NCI-H524 (cell line): ENCODE measurements around the gene MAP2K1.
"Not testable (repeated sequence)": the region's sequence is repeated elsewhere in the genome, so short reads cannot be mapped to it uniquely, and the experiment has no call there.

ENCODE experiments used
- DNase-seq, 2 experiments: peaks; one replicate each; lab custom pipeline; 2025; lab: John Stamatoyannopoulos, UW

MAP2K1 gene

GRCh38 chr15:66476535-66476934 lies 89.8 kb downstream of the MAP2K1 start:
- no peak for DNase-seq

DNA sequence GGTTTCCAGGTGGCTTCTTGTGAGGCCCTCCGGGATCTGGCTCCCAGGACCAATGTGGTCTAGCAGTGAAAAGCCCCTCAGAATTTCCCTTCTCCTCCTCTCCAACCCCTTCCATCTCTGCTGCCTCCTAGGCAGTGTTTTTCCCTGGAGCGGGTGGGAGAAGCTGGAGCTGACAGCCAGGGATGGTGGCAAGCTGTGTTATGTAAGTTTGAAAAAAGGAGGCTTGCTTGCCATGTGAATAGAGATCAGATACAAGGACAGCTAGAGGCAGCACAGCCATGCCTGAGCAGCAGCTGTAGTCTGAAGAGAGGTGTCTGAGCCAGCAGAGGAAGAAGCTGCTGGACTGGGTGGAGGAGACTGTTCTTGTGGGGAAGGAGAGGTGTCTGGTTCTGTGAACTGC lies 90.3 kb downstream of the MAP2K1 start:
- DNase-seq: no peak

DNA sequence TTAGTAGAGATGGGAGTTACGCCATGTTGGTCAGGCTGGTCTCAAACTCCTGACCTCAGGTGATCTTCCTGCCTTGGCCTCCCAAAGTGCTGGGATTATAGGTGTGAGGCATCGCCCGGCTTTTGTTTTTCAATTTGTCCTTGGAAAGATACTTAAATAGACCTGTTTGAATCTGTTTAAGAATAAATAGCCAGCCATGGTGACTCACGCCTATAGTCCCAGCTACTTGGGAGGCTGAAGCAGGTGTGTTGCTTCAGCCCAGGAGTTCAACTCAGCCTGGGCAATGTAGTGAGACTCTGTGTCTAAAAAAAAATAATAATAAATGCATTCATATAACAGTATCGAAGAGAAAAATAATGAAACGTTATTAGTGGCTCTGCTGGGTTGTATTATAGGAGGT lies 93.6 kb downstream of the MAP2K1 start:
- DNase-seq: no peak

DNA sequence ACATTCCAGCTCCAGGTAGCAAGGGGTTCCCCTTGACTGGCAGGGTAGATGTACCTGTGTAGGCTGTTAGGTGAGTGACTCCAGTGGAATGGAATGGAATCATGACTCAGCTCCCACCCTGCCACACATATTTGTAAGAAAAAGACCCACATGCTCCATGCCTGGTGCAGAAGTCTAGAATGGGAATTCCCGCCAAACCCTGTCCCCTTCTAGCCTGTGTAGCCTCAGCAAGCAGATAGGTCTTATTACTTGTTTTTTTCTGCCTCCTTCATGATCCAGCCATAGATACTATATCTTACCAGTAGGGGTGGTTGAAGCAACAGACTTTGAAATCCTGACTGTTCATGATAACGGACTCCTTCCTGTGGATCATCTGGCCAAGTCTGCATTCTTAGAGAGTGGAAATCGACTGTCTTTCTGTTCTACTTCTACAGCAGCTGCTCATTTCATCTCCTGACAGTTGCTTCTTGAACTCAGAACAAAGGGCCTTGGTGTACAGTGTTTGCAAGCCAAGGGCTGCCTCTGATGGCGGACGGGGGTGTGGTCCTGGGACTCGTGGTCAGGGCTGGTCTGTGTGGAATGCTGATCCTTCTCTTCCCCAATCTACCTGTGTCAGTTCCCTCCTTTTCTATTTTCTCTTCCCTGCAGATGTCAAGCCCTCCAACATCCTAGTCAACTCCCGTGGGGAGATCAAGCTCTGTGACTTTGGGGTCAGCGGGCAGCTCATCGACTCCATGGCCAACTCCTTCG lies 94.6 kb downstream of the MAP2K1 start:
- no peak for DNase-seq

GRCh38 chr15:66482539-66482938 lies 95.8 kb downstream of the MAP2K1 start:
- DNase-seq: no peak

GRCh38 chr15:66483131-66483566 lies 96.4 kb downstream of the MAP2K1 start:
- DNase-seq: no peak

DNA sequence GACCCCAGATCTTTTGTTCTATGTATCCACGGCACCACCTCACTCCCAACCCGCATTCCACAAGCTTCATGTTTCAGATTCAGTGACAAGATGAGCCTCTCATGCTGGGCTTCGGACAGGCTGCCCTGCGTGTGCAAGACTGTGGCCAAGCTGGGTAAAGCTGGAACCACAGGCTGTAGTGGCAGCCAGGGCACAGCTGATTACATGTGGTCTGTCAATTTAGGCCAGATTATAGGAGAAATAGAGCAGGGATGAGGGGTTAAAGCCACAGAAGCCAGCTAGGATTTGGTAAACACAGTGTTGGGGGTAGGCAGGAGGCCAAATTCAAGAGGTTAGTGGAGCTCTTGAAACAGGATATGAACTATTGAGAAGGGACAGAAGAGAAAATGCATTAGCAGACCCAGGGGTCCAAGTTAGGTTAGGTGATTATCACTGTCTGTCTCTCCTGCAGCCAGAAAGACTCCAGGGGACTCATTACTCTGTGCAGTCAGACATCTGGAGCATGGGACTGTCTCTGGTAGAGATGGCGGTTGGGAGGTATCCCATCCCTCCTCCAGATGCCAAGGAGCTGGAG lies 97.9 kb downstream of the MAP2K1 start:
- no peak for DNase-seq

GRCh38 chr15:66486887-66487286 lies 100.2 kb downstream of the MAP2K1 start:
- DNase-seq: no peak

GRCh38 chr15:66488525-66488924 lies 101.8 kb downstream of the MAP2K1 start:
- DNase-seq: no peak

DNA sequence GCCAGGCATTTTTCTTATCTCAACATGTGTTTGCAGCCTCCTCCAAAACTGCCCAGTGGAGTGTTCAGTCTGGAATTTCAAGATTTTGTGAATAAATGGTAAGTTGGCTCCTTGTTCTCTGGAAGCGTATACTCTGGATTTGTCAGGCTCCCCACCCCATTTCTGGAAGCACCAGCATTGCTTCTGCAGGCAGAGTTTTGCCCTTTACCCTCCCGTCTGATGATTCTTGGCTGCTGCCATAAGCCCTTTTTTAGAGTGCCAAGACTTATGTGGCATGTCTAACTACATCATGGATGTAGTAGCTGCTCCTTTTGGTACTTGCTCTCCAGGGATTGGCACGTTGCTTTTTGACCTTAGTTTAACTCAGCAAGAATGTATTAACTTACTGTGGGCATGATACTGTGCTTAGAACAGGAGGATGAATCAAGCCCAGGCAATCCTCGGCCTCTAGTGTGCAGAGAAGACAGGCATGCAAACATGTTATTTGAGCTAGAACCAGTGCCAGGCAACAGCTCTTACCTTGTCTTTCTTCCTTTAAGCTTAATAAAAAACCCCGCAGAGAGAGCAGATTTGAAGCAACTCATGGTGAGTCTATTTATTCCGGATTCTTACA lies 102.6 kb downstream of the MAP2K1 start:
- DNase-seq: no peak

DNA sequence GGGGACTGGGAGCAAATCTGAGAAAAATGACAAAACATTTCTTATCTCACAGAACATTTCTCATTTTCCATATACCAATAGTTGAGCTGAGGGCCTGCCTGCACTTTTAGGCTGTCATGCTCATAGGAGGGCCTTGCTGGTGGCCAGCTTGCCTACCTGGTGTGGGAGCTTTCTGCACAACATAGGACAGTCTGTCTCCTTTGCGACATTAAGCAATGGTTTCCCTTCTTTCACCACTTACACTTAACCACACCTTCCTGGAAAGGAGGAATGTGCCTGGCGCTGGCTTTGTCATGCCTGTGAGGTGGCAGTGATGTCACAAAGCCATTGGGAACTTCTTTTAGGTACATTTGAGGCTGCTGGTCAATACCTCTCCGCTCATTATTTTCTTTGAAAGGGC lies 105.1 kb downstream of the MAP2K1 start:
- DNase-seq: no peak

GRCh38 chr15:66494262-66494661 lies 107.5 kb downstream of the MAP2K1 start:
- DNase-seq: no peak

DNA sequence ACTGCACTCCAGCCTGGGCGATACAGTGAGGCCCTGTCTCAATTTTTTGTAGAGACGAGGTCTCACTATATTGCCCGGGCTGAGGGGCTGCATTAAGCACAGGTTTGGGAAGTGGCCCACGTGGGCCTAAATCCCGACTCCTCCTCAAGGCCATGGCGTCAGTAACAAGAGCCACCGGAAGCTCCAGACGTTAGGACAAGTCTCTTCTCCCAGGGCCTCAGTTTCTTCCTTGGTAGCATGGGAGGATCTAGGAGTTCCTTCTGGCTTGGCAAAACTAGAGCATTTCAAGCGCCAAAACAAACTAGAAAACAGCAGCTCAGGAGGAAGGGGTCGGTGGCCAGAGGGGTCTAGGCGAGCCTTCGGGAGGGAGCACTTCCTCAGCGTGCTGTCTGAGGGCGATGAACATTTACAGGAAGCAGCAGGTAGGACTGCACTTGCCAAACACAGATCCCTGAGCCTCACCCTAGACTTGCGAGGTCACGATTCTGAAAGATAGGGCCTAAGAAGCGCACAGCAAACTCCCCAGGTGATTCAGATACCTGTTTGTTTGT lies 110.3 kb downstream of the MAP2K1 start:
- DNase-seq: no peak

DNA sequence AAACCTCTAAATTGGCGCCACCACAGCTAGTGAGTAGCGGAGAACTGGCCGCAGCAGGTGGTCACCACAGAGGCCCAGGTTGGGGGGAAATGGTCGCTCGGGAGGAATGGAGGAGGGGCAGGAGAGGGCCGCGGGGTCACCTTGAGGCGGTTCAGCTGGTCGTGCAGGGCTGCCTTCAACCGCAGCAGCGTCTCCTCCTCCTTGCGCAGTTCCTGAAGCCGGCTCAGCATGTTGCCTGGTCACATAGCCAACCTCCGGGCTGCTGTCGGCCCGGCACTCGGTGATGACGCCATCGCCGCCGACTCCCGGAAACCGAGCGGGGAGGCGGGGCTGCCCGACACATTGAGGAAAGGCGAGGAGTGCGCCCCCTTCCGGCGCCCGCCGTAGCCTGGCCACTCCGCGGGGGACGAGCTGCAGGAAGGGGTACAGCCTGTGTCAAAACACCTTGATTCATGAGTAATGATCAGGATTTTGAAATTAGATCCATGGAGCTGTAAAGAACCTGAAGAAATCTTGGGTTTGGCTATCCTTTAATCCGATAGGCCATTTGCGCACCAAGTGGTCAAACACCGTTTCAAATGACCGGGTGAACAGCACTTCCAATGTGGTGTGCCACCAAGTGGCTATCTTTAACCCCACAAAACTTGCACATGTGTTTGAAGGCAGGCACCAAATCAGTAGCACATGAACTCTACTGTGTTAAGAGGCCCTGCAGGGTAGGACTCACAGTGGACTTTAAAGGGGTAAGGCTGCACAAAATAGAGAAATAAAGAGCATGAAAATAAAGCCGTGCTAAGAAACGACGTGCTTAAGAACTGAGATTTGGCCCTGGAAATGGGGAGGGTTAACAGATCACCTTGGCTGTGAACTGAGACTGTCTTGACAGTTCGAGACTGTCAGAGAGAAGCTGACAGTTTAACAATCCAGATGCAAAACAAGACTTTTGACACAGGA lies 111.1 kb downstream of the MAP2K1 start, which contains the start of gene SNAPC5:
TSS of gene SNAPC5 (minus strand) at position 261 of the 954 bp plus-strand sequence. CDS start at position 230, 31 bp downstream.
- peak; percentile 88 to 94 for DNase-seq

DNA sequence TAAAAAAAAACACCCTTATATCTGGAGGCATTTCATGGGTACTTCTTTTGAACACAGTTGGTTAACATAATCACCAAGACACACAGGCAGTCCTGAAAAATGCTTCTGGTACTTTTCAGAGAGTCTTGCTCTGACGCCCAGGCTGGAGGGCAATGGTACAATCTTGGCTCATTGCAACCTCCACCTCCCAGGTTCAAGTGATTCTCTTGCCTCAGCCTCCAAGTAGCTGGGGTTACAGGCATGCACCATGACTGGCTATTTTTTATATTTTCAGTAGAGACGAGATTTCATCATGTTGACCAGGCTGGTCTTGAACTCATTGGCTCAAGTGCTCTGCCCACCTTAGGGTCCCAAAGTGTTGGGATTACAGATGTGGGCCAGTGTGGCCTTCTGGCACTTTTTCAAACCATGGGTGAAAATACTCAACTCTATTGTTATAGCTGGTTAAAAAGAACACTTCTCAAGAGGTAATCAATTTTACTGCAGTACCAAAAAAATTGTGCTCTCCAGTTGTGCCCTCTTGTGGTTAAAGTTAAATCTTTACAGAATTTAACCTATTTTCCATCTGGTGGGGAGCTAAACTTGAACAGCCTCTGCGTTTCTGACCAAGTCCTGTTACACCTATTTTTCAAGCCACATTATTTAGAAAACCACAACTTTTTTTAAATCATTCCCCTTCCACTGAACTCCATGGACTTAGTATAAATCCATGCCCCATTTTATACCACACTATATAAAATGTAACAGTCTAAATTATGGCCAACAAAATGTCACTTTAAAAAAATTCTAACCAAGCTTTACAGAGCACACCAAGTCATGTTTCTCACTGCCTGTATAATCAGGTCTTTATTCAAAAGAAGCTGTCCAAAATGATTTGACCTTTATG lies 112.0 kb downstream of the MAP2K1 start:
- DNase-seq: peak in 1 of 2 experiments; percentile 42

DNA sequence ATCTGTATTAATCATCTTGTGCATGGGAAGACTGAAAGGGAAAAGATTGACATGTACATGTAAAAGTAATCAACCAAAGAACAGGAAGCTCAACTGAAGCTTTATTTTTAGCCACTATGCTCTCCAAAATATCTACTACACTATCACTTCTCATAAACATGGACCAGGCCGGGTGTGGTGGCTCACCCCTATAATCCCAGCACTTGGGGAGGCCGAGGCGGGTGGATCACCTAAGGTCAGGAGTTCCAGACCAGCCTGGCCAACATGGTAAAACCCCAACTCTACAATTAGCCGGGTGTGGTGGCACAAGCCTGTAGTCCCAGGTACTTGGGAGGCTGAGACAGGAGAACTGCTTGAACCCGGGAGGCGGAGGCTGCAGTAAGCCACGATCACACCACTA lies 113.6 kb downstream of the MAP2K1 start:
- not testable (repeated sequence) for DNase-seq

DNA sequence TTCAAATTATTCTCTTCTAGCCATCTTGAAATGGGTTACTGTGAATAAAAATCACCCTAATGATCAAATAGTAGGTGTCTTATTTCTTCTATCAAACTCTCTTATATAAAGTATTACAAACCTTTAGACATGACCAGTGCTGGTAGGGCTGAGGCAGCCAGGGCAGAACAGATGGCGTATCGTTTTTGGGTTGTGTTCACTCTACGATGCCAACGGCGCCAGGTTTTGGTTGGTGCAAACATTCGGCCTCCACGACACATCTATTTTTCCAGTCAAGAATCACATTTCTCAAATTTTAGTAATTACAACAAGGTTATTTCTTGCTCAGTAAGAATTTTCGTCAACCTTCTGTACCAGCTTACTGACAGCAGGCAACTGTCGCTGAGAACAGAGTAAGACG lies 115.8 kb downstream of the MAP2K1 start:
- DNase-seq: no peak

DNA sequence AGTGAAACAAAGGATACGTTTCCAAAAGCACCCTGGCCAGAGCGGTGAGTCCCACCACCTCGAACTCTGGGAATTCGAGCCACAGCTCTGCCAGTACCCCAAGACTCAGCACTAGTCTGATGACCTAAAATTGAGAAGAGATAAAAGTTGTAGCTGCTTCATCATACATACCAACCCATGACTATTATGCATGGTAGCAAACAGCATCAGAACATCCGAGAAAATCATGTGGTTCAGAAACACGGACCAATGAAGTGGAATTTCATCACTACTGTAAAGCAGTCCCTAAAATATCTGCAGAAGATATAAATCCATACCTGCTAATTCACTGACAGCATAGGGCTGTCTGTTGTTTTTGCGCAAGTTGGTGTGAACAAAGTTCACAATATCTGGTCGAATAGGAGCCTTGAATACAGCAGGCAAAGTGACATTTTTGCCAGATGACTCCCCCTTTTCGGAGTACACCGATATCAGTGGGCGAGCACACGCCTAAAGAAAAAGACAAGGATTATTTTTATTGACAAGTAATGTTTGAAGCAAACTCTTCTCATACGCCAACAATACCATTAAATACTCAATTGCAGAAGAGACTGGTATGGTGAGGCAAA lies 116.4 kb downstream of the MAP2K1 start:
- not testable (repeated sequence) for DNase-seq

- DNase-seq: no peak
These were observed 117.3 kb downstream of the MAP2K1 start for GRCh38 chr15:66503780-66504562.
